Activated CD8-positive, alpha-beta memory T cell treated with anti-CD3 and anti-CD28 coated beads, Interleukin-2, amount 50 U/mL, for 4 hours (primary cell): ENCODE results near the gene TWIST2.

Source experiments
- DNase-seq: peaks from one replicate; pipeline ENCODE4 v3.0.0-alpha.2; 2020

The TWIST2 gene

DNA sequence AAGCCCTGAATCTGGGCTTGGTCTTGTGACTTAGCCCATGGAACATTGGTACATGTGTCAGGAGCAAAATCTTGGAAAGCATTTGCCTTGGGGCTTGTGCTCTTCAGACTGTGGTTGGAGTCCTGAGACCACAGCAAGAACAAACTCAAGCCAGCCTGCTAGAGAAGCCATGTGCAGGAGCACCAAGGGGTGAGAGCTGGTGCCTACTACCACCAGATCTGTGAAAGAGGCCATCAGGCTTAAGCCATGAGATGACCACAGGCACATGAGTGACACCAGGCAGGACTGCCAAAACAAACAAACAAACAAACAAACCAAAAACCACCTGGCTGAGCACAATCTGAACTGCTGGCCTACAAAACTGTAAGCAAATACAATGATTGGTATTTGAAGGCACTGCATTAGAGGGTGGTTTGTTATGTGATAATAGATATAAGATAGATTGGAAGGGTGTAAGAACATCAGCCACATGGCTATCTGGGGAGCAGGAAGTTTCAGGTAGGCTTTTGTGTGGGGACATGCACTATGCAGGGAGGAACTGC is 9.0 kb upstream of the TWIST2 start:
- DNase-seq, result no peak

DNA sequence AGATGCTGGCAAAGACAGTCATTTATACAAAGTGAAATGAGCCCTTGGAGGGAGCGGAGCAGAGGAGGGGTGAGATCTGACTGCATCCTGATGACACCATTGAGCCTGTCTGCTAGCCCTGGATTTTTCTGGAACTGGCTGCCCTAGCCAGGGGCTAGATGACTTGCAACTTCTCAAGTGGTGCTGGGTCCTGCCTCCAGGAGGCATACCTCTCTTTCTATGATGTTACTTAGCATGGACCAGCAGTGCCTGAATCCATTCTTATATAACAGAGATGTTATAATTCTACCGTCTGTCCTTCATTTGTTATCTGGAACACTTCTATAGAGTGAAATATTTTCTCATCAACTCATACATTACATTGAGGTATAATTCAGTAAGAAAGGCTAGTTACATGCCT is 8.5 kb upstream of the TWIST2 start:
- no peak for DNase-seq

GRCh38 chr2:238841542-238842164 is 6.2 kb upstream of the TWIST2 start:
- no peak for DNase-seq

- DNase-seq, result no peak
These were observed 4.4 kb upstream of the TWIST2 start for GRCh38 chr2:238843476-238843875.

GRCh38 chr2:238845583-238846377 is 2.1 kb upstream of the TWIST2 start:
- no peak for DNase-seq

- DNase-seq, result no peak
These were observed 1.6 kb upstream of the TWIST2 start for GRCh38 chr2:238846378-238846627.

- no peak for DNase-seq
These were observed 1.1 kb upstream of the TWIST2 start for GRCh38 chr2:238846628-238847418.

- DNase-seq, result no peak
These were observed 475 bp upstream of the TWIST2 start for GRCh38 chr2:238847419-238847801.

GRCh38 chr2:238848691-238848975 is 748 bp downstream of the TWIST2 start:
- DNase-seq, result no peak

- no peak for DNase-seq
These were observed 1.3 kb downstream of the TWIST2 start for GRCh38 chr2:238848976-238849853.

- no peak for DNase-seq
These were observed 2.2 kb downstream of the TWIST2 start for GRCh38 chr2:238850091-238850490.

DNA sequence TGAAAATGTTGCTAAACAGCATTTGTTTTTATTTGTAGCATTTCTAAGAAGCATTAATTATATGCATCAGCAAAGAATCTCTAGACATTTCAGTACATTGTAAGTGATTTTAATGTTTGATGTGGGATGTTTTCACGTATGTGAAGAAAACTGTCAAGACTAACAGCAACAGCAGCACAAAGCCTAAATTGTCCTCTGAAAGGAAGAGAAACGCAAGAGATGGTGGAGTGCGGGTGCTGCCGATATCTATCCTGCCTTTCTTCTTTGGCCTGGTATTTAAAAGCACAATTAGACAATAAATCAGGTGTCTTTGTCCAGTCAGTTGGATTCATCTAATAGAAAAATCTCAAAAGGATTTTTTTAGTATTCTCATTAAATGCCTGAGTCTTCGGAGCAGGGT is 3.1 kb downstream of the TWIST2 start:
- DNase-seq, result no peak

- no peak for DNase-seq
These were observed 3.9 kb downstream of the TWIST2 start for GRCh38 chr2:238851761-238852160.

DNA sequence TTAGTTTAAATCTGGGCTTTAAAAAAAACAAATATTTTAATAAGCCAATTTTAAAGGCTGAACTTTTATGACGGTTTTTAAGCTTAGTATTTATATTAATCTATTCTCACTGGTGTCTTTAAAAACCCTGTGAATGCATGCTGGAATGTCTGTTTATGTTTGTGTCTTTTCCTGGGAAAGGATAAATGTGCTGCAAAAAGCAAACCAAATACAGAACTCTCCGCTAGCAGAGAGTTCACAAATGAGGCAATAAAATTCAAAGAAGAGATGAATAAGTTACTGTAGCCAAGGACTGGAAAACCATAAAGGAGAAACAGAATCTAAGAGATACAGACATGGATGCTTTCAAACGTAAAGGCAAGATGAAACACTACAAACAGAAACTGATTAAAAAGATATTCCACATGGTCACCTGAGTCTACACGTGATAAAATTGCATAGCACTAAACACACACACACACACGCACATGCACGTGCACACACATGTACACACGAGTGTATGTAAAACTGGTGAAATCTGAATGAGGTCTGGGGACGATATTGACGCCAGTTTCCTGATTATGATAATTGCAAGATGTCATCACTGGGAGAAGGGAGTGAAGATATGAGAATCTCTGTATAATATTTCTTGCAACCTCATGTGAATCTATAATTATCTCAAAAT is 4.5 kb downstream of the TWIST2 start:
- DNase-seq, result no peak

DNA sequence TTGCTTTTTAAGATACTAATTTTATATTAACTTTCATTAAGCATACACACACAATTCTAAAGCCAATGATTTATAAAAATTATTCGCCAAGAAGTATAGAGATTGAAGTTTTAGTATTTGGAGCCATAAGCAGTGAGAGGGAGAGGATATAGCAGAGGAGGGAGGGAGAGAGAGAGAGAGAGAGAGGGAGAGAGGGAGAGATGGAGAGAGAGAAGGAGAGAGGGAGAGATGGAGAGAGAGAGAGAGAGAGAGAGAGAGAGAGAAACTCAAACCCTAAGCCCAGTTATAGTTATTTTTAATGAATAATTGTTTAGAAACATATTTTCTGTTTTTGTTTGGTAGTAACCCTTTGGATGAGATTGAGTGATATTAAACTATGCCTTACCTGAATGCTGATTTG is 5.3 kb downstream of the TWIST2 start:
- no peak for DNase-seq

GRCh38 chr2:238853721-238854120 is 5.8 kb downstream of the TWIST2 start:
- DNase-seq, result no peak

GRCh38 chr2:238854246-238854645 is 6.4 kb downstream of the TWIST2 start:
- DNase-seq, result no peak

GRCh38 chr2:238854699-238855229 is 6.9 kb downstream of the TWIST2 start:
- no peak for DNase-seq

DNA sequence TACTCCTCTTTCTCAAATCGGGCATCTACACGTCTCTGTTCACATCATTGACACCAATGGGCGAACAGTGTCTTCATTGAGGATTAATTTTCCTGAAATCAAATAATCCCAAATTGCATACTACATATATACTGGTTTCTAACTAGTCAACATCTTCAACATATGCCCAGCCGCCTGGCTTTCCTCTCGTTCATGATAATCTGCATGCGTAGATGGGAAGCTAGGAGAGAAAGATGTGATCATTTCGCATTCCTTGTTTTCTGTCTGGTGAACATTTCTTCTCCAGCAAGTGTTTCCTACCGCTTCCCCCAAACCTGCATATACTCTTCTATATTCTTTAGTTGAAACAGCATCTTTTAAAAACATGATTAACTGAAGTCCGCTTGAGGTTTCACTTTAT is 7.4 kb downstream of the TWIST2 start:
- no peak for DNase-seq

- DNase-seq, result no peak
These were observed 8.2 kb downstream of the TWIST2 start for GRCh38 chr2:238855891-238856580.

DNA sequence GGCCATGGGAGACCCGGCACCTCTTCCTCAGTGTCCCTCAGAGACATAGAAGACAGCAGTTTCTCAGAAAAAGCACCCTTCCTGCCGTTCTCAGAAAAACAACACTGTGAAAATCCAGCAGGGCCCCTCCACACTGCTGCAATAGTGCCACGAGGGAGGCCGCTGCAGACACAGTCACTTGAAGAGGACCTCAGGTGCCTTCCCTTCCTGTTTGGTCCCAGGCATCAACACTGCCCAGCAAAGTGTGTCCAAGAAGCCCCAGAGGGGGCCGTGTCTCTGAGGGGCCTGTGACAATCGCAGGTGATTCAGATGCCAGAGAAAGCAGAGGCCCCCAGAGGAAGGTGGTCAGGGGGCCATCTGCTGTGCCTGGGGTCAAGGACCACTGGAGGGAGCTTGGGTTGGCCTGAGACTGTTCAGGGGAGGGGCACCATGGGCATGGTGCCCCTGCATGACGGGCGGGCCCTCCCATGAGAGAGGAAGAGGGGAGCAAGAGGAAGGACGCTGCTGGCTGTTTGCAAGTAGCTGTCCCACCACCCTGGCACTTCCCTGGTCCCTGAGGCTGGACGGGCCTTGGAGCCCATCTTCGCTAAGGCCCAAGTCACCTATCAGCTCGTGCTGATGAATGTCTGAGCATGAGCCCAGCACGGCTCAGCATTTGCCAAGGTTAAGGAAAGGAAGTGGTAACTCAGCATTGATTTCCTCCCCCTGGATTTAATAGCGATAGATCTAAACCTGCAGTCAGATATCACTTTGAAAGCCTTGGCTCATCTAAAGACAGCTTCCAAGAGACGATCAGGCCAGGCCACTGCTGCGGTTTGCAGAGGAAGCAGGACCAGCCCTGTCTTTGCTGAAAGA is 9.1 kb downstream of the TWIST2 start:
- no peak for DNase-seq
